HCT116 (cell line): Measurements from ENCODE around the gene TENM3. TPM values are rescaled to one million over a fixed set of nuclear protein-coding genes. Genes with fewer than 3 reads are reported as not detected.

ENCODE experiments used
- ATAC-seq: fragments of 200-7000 bp; cut with Tn5 transposase; 2 replicates; pipeline ENCODE4 v1.9.1; 2020; ENCODE audit warnings: mild to moderate bottlenecking, moderate library complexity
- BruUV-seq: library from RNA; stranded (reverse); fragments of 400-500 nt; replicated peaks from 2 replicates; lab custom pipeline; 2021; lab: Mats Ljungman, UMichigan
- CTCF ChIA-PET: fragments of 300-600 bp; sonication (Branson Sonifier 250); formaldehyde crosslinking; loops from one replicate; lab custom pipeline; 2021; ENCODE audit warnings: antibody characterized with exemption; lab: Charles Lee
- POLR2A ChIA-PET: fragments of 300-600, 350-600 bp; sonication (Branson Sonifier 250); formaldehyde crosslinking; loops from one replicate; lab custom pipeline; 2021; ENCODE audit warnings: antibody characterized with exemption; lab: Charles Lee
- RAD21 ChIA-PET, 2 experiments: fragments of 300-600 bp; sonication (Branson Sonifier 250); formaldehyde crosslinking; loops; one replicate each; lab custom pipeline; 2023; ENCODE audit warnings: low total read pairs in 2 of 2; ENCODE audit not compliant: uncharacterized antibody in 2 of 2, unreplicated experiment in 2 of 2, low non-redundant PET in 1 of 2; lab: Charles Lee
- DNase-seq: peaks from one replicate; pipeline ENCODE4 v3.0.0-alpha.2; 2010; ENCODE audit warnings: low read depth, low spot score
- H2AFZ ChIP-seq: fragments of 200-600 bp; shearing (Covaris generic), sonication (generic); 2 replicates; pipeline ENCODE4 v1.6.1; 2017; ENCODE audit warnings: low read depth, mixed run types, mixed read lengths, antibody characterized with exemption, low read length; ENCODE audit not compliant: poor library complexity, severe bottlenecking
- H3K27ac ChIP-seq: 2 replicates; pipeline ENCODE4 v1.5.1; 2012; ENCODE audit warnings: low read depth, low read length
- H3K27me3 ChIP-seq: fragments of 200-600 bp; sonication (generic); 2 replicates; pipeline ENCODE4 v1.6.1; 2016; ENCODE audit warnings: mixed run types, low read length, mixed read lengths; ENCODE audit not compliant: insufficient read depth
- H3K36me3 ChIP-seq, 2 experiments: fragments of 200-500 bp in 1 of 2; fragments of 200-600 bp in 1 of 2; sonication (Bioruptor generic) in 1 of 2; sonication (generic) in 1 of 2; 2 replicates each; pipeline versions ENCODE4 v1.5.1 to v1.6.1; 2014 to 2016; ENCODE audit warnings: low read length in 2 of 2, inconsistent platforms in 1 of 2, mixed read lengths in 1 of 2, mixed run types in 1 of 2; ENCODE audit not compliant: insufficient read depth in 2 of 2, control insufficient read depth in 1 of 2
- H3K4me1 ChIP-seq, 2 experiments: fragments of 200-600 bp in 1 of 2; sonication (generic) in 1 of 2; 2 replicates each; pipeline versions ENCODE4 v1.5.1 to v1.6.1; 2012 to 2017; ENCODE audit warnings: low read length in 2 of 2, inconsistent platforms in 1 of 2, mild to moderate bottlenecking in 1 of 2, mixed read lengths in 1 of 2, mixed run types in 1 of 2, moderate library complexity in 1 of 2; ENCODE audit not compliant: insufficient read depth in 2 of 2, control insufficient read depth in 1 of 2
- H3K4me2 ChIP-seq: fragments of 200-600 bp; sonication (generic); 2 replicates; pipeline ENCODE4 v1.6.1; 2017; ENCODE audit warnings: mixed run types, low read length, mixed read lengths
- H3K4me3 ChIP-seq, 2 experiments: fragments of 200-600 bp in 1 of 2; sonication (generic) in 1 of 2; replicated peaks in 1 of 2; 2 replicates each; pipeline ENCODE4 v1.5.1; 2011 to 2016; ENCODE audit warnings: low read length in 2 of 2, control low read depth in 1 of 2, low read depth in 1 of 2, mild to moderate bottlenecking in 1 of 2, mixed read lengths in 1 of 2, mixed run types in 1 of 2
- H3K79me2 ChIP-seq: fragments of 200-600 bp; sonication (generic); 2 replicates; pipeline ENCODE4 v1.6.1; 2017; ENCODE audit warnings: mild to moderate bottlenecking, mixed run types, low read length, moderate library complexity, mixed read lengths; ENCODE audit not compliant: insufficient read depth
- H3K9ac ChIP-seq: fragments of 200-600 bp; sonication (generic); 2 replicates; pipeline ENCODE4 v1.6.1; 2016; ENCODE audit warnings: low read length, mixed read lengths
- H3K9me2 ChIP-seq: fragments of 200-600 bp; sonication (generic), shearing (Covaris generic); 2 replicates; pipeline ENCODE4 v1.6.1; 2017; ENCODE audit warnings: mixed run types, mild to moderate bottlenecking, moderate library complexity; ENCODE audit not compliant: insufficient read depth
- H3K9me3 ChIP-seq, 2 experiments: fragments of 200-500 bp in 1 of 2; fragments of 200-600 bp in 1 of 2; sonication (Bioruptor generic) in 1 of 2; sonication (generic) in 1 of 2; 2 replicates each; pipeline ENCODE4 v1.6.1; 2014 to 2017; ENCODE audit warnings: low read length in 2 of 2, mixed read lengths in 2 of 2, inconsistent platforms in 1 of 2, low read depth in 1 of 2, mild to moderate bottlenecking in 1 of 2, mixed run types in 1 of 2, moderate library complexity in 1 of 2; ENCODE audit not compliant: control insufficient read depth in 1 of 2, insufficient read depth in 1 of 2
- H4K20me1 ChIP-seq: fragments of 200-600 bp; sonication (generic), shearing (Covaris generic); 2 replicates; pipeline ENCODE4 v1.6.1; 2017; ENCODE audit warnings: mixed run types, mild to moderate bottlenecking, moderate library complexity; ENCODE audit not compliant: insufficient read depth
- ATF3 ChIP-seq: IDR thresholded peaks from 2 replicates; pipeline ENCODE4 v1.6.1; 2012
- CBX3 ChIP-seq: IDR thresholded peaks from 2 replicates; pipeline ENCODE4 v1.6.1; 2012; ENCODE audit warnings: low read depth
- CEBPB ChIP-seq: IDR thresholded peaks from 2 replicates; pipeline ENCODE4 v1.6.1; 2012; ENCODE audit warnings: low read depth
- EZH2 ChIP-seq: fragments of 200-600 bp; sonication (generic); IDR thresholded peaks from 2 replicates; pipeline ENCODE4 v1.6.1; 2017; ENCODE audit warnings: antibody characterized with exemption, mixed run types
- EZH2phosphoT487 ChIP-seq: fragments of 200-600 bp; IDR thresholded peaks from 2 replicates; pipeline ENCODE4 v1.6.1; 2018; ENCODE audit warnings: antibody characterized with exemption, borderline replicate concordance
- JUND ChIP-seq: IDR thresholded peaks from 2 replicates; pipeline ENCODE4 v1.6.1; 2012
- MAX ChIP-seq: IDR thresholded peaks from 2 replicates; pipeline ENCODE4 v1.6.1; 2012
- POLR2A ChIP-seq: IDR thresholded peaks from 2 replicates; pipeline ENCODE4 v1.7.0; 2011; ENCODE audit warnings: borderline replicate concordance; ENCODE audit not compliant: insufficient read depth, insufficient read length; ENCODE audit errors: extremely low read depth
- POLR2AphosphoS5 ChIP-seq: IDR thresholded peaks from 2 replicates; pipeline ENCODE4 v1.6.1; 2011; ENCODE audit warnings: mild to moderate bottlenecking, low read depth, low read length, moderate library complexity
- RAD21 ChIP-seq: IDR thresholded peaks from 2 replicates; pipeline ENCODE4 v1.6.1; 2012; ENCODE audit warnings: low read depth, mild to moderate bottlenecking
- REST ChIP-seq: IDR thresholded peaks from 2 replicates; pipeline ENCODE4 v1.6.1; 2012; ENCODE audit warnings: low read depth
- SP1 ChIP-seq: IDR thresholded peaks from 2 replicates; pipeline ENCODE4 v1.6.1; 2012; ENCODE audit warnings: low read depth
- SRF ChIP-seq: IDR thresholded peaks from 2 replicates; pipeline ENCODE4 v1.6.1; 2012; ENCODE audit warnings: low read depth
- YY1 ChIP-seq: IDR thresholded peaks from 2 replicates; pipeline ENCODE4 v1.6.1; 2011; ENCODE audit warnings: low read length, low read depth, moderate library complexity, mild to moderate bottlenecking; ENCODE audit not compliant: insufficient replicate concordance; ENCODE audit errors: extremely low read depth
- ZFX ChIP-seq: fragments of 450-650 bp; IDR thresholded peaks from 2 replicates; pipeline ENCODE4 v1.6.1; 2017
- ZNF274 ChIP-seq: fragments of 200-500 bp; sonication (Bioruptor generic); IDR thresholded peaks from 2 replicates; pipeline ENCODE4 v1.6.1; 2014; ENCODE audit warnings: mild to moderate bottlenecking, low read depth, low read length, inconsistent platforms
- intact Hi-C: fragments of 100-400 bp; cut with micrococcal nuclease; formaldehyde crosslinking; loops from 2 replicates; pipeline ENCODE4 v1.10.0; 2022
- total RNA-seq: library from RNA; stranded (reverse); gene quantifications from one replicate; pipeline ENCODE4 v1.2.1, GENCODE V29; 2021; ENCODE audit not compliant: unreplicated experiment

Gene TENM3
- total RNA-seq, 1 experiment from 2014 or later: 0.54 TPM

GRCh38 chr4:182465114-182465513 lies 221.9 kb downstream of the TENM3 start:
- Histone ChIP-seq H4K20me1 (no peaks in the 10 kb centered on the region), H3K9ac (no peak overlapping the region), H2AFZ (no peak overlapping the region), H3K27me3 (peaks cover 28% of the 10 kb centered on the region), H3K27ac (no peak overlapping the region), H3K79me2 (no peaks in the 10 kb centered on the region), H3K4me2 (no peak overlapping the region), H3K9me2 (no peaks in the 10 kb centered on the region), H3K4me3 (no peak overlapping the region), H3K36me3 (no peaks in the 10 kb centered on the region), H3K9me3 (no peaks in the 10 kb centered on the region), H3K4me1 (no peaks in the 10 kb centered on the region)
- no peak for DNase-seq
- intact Hi-C loops: no loop called here
- RAD21 ChIA-PET: no interaction called here
- TF ChIP-seq RAD21 (no peak), POLR2A (no peak), ATF3 (no peak), JUND (no peak), POLR2AphosphoS5 (no peak), EZH2phosphoT487 (no peak), MAX (no peak), SP1 (no peak)
- CTCF ChIA-PET: no interaction called here
- POLR2A ChIA-PET: no interaction called here
- no TSS peak for BruUV-seq
- no peak for ATAC-seq

- no peak for ATAC-seq
- no peaks in the 10 kb centered on the region for H3K9me2 ChIP-seq
- no peaks in the 10 kb centered on the region for H4K20me1 ChIP-seq
- H3K4me3 ChIP-seq: no peak overlapping the region
- CTCF ChIA-PET: no interaction called here
- peaks cover 36% of the 10 kb centered on the region for H3K27me3 ChIP-seq
- DNase-seq: no peak
- no peak overlapping the region for H3K9ac ChIP-seq
- H3K4me1 ChIP-seq: no peaks in the 10 kb centered on the region
- no peak overlapping the region for H2AFZ ChIP-seq
- H3K9me3 ChIP-seq: no peaks in the 10 kb centered on the region
- H3K79me2 ChIP-seq: no peaks in the 10 kb centered on the region
- intact Hi-C loops: no loop called here
- H3K27ac ChIP-seq: no peak overlapping the region
- RAD21 ChIA-PET: no interaction called here
- no TSS peak for BruUV-seq
- H3K36me3 ChIP-seq: no peaks in the 10 kb centered on the region
- no peak overlapping the region for H3K4me2 ChIP-seq
- POLR2A ChIA-PET: no interaction called here
- TF ChIP-seq MAX (no peak), ZFX (no peak), SP1 (no peak), CEBPB (no peak), ATF3 (no peak), YY1 (no peak), CBX3 (no peak), EZH2 (no peak), REST (no peak), POLR2A (no peak), EZH2phosphoT487 (no peak), SRF (no peak), ZNF274 (no peak), JUND (no peak)
Observed at GRCh38 chr4:182465979-182466378, 222.8 kb downstream of the TENM3 start.
